Stimulated activated CD4-positive, alpha-beta T cell treated with anti-CD3 and anti-CD28 coated beads, TNF-alpha, amount 100 ng/mL, for 4 hours (primary cell): ENCODE results near the gene SLC44A3.

ENCODE experiments used
- DNase-seq, 3 experiments: peaks; one replicate each; pipeline ENCODE4 v3.0.0-alpha.2; 2020; ENCODE audit warnings: low read depth in 3 of 3

SLC44A3 gene

GRCh38 chr1:94819945-94820746 is at the start of gene SLC44A3:
Gene SLC44A3 (plus strand): TSS chr1:94820357. CDS start chr1:94820452, 95 bp downstream.
- DNase-seq, result no peak

DNA sequence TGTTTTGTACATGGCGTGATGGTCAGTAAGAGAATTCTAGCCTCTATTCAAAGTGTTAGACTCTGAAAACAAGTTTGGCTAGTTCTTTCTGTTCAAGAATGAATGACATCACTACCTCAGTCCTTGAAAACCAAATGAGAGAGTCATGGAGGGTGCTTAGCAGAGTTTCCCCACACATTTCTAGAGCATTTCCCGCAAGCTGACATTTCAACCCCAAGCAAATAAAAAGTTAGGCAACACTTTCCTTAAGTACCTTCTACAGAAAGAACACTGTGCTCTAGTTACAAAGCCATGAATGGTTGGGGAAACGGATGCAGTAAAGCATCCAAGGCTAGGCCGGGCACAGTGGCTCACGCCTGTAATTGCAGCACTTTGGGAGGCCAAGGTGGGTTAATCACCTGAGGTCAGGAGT is 47.9 kb upstream of the SLC44A3 start:
- DNase-seq, result no peak

DNA sequence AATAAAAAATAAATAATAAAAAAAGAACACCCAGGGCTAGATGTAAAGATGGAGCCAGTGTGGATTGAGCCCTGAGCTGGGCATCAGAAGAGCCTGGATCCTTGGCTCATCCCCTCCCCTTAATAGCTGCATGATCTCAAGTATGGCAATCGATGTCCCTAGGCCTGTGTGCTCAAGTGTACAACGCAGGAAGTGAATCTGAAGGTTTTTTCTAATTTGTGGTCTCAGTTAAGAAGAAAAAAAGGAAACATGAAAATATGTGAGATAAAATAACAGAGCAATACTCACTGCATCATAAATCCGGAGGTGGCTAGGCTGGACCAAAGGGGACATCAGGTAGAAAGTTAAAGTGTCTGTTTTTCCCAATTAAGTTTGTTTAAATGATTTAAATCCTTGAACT is 47.3 kb upstream of the SLC44A3 start:
- DNase-seq, result no peak

- DNase-seq, result no peak
Measured at GRCh38 chr1:94773296-94773809, 46.8 kb upstream of the SLC44A3 start.

DNA sequence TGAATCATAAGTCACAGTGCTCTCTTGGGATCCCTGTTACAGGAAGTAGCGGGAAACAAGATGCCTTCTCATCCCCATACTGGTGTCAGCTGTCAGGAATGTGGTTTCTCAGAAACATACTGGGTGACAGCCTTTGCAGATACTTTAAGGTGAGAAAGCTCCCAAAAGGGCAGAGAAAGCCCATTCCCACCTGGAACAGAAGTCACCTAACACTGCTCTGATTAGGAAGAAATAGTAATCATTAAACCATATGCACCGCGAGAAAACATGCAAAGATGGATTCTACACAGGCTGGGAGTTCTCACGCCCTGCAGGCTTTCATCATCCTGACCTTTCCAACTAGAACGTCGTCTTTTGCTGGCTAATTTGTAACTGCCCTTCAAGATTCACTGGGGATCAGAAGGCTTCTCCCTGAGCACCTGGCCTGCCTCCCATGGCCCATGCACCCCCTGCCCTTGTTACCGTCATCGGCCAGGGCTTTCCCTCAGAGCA is 46.2 kb upstream of the SLC44A3 start:
- DNase-seq, result no peak

GRCh38 chr1:94776474-94776873 is 43.7 kb upstream of the SLC44A3 start:
- DNase-seq, result no peak

GRCh38 chr1:94777281-94777680 is 42.9 kb upstream of the SLC44A3 start:
- DNase-seq, result no peak

DNA sequence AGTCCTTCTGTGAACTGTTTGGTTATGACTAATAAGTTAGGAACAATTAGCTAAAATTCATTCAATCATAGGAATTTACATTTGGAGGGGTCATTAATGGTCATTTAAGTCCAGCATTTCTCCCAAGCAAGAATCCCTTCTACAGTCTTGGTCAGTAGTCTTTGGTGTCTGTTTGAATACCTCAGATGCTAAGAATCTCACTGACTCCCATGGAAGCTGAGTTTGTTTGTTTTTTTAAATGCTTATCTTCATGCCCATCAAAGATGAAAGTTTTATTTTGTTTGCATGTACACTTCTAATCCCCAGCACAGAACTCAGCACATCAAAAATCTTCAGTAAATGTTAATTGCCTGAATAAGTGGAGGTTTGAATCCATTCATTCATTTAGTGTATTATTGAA is 41.3 kb upstream of the SLC44A3 start:
- no peak for DNase-seq

DNA sequence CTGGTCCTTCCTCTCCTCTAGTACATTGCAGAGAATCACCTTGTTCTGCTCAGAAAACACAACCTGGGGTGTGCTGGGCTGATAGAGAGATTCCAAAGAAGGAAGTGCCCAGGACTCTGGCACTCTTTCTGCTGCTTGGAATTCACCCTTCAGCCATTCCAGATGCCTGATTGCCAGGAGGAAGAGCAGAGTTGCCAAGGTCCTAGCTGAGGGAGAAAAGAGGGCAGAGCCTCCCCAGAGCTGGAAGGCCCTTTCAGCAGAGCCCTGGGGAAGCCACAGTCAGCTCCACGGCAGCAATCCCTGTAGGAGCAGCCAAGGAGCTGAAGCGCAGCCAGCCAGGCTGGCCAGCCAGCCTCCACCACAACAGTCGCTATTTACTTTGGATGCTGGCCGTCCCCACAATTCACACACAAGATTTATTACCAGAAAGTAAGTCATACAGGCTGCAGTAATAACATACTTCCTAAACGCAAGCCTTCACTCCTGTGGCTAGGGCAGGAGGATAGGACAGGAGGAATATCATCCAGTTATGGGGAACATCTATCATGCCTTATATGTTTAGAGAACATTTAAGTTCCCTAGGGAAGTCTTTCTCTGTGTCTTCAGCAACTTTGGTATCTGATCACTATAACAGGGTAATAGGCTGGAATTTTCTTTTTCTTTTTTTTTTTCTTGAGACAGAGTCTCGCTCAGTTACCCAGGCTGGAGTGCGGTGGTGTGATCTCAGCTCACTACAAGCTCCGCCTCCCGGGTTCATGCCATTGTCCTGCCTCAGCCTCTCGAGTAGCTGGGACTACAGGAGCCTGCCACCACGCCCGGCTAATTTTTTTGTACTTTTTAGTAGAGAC is 36.6 kb upstream of the SLC44A3 start:
- DNase-seq, result no peak

DNA sequence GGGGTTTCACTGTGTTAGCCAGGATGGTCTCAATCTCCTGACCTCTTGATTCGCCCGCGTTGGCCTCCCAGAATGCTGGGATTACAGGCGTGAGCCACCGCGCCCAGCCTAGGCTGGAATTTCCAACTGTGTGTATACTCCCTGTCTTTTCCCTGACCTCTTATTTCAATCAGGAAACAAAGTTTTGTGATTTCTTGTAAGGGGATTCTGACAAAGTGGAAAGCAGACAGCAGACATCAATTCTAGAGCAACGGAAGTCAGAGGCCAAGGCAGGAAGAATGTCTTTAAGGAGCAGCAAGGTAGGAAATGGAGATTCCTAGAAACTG is 36.0 kb upstream of the SLC44A3 start:
- no peak for DNase-seq

DNA sequence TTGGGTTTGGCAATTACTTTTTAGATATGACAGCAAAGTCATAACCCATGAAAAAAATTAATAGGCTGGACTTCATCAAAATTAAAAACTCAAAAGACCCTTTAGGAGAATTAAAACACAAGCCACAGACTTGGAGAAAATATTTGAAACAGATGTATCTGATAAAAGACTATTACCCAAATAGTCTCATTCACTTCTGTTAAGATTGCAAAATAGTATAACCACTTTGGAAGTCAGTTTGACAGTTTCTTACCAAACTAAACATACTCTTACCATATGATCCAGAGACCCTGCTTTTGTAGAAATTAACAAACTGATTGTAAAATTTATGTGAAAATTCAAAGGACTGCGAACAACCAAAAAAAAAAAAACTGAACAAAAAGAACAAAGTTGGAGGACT is 32.5 kb upstream of the SLC44A3 start:
- no peak for DNase-seq

DNA sequence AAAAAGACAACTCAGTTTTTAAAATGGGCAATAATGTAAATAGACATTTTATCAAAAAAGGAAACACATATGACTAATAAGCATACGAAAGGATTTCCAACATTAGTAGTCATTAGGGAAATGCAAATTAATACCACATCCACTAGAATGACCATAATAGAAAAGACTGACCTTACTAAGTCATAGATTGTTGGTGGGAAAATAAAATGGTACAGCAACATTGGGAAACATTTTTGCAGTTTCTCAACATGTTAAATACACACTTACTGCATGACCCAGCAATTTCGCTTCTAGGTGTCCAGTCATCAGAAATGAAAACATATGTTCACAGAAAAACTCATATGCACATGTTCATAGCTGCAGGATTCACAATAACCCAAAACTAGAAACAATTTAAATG is 29.9 kb upstream of the SLC44A3 start:
- DNase-seq, result no peak

DNA sequence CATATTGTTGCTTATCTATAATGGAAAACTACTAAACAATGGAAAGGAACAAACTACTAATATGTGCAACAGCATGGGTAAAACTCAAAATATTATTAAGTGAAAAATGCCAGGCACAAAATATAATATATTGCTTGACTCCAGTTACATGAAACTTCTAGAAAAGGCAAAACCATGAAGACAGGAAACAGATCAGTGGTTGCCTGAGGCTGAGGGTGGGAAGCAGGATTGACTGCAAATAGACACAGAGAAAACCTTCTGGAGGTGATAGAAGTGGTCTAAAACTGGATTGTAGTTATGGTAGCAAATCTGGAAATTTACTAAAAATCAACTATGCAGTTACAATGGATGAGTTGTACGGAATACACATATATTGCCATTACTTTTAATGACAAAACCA is 29.5 kb upstream of the SLC44A3 start:
- no peak for DNase-seq

DNA sequence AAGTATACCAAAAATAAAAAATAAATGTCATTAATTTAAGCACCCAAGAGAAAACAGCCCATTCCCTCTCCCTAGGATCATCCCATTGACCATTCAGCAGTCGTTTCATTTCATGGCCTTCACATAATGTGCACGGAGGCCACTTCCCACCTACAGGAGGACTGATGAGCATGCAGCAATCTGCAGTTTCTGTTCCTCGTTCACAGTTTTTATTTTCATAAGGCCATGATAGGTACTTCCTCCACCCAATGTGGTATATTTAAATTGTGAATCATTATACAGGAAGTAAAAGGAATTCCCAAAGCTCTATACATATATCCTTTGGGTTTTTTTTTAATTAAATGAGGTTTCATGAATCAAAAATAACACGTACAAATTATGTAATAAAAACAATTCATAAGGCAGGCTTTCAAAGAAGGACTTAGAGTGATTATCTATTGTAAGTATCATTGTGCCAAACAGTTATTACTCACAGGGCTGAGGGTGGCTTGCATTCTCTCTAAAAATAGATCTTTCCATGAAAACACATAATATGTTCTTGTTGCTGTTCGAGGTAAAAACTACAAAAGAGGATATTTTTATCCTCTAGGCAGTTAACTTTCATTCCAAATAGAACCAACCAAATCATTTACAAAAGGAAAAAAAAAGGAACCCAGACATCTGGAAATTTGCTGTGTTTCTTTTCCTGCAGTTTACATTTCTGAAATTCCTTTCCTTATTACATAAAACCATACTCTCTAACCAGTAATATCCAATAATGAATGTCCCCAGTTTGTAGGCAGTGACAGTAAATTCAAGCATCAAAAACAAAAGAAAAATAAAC is 27.5 kb upstream of the SLC44A3 start:
- no peak for DNase-seq

GRCh38 chr1:94793296-94793656 is 26.9 kb upstream of the SLC44A3 start:
- no peak for DNase-seq

GRCh38 chr1:94795434-94795833 is 24.7 kb upstream of the SLC44A3 start:
- no peak for DNase-seq

DNA sequence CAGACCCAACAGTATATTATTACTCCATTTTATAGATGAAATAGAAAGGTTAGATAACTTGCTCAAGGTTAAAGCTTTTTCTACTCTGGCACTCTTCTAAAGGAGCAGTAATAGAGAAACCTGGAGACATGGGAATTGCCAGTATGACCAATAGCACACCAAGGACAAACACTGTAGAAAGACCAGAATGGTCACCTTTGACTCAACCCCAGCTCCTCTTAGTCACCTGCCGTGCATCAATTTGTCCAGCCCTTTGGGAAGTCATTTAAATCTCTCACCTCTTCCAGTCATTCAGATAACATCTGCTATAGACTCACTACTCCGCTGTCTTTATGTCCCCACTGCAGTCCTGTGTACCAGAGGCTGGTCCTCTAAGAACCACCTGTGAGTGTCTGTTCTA is 23.9 kb upstream of the SLC44A3 start:
- no peak for DNase-seq

DNA sequence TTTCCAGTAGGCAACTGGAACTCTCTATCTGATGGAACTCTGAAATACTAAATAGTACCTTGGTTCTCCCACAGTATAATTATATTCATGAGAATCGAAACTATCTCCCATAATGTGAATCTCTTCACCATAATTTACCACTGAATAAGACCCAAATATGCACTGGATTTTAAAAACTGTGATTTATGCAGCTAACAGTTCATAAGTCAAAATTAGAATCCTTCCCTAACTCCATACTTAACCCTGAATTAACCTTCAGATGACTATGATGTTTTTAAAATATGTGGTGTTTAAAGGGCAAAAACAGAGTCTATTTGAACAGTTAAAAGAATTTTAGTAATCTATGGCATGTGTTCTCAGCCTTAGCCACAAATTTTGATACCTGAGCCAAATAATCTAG is 22.9 kb upstream of the SLC44A3 start:
- no peak for DNase-seq

DNA sequence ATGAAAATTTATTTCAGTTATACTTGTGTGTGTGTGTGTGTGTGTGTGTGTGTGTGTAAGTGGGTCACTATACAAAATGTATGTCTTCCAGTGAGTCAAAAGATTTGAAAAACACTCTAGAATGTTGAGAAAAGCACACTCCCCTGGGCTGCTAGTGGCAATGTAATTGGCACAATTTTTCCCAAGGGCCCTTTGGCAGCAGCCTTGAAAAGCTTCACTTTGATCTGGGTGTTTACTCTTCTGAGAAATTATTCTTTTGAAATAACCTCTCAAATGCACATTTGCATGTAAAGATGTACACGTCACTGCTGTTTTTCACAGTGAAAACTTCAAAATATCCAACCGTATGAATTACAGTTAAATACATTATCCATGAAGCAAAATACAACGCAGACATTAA is 22.1 kb upstream of the SLC44A3 start:
- DNase-seq, result no peak

- no peak for DNase-seq
Measured at GRCh38 chr1:94798462-94798861, 21.7 kb upstream of the SLC44A3 start.

DNA sequence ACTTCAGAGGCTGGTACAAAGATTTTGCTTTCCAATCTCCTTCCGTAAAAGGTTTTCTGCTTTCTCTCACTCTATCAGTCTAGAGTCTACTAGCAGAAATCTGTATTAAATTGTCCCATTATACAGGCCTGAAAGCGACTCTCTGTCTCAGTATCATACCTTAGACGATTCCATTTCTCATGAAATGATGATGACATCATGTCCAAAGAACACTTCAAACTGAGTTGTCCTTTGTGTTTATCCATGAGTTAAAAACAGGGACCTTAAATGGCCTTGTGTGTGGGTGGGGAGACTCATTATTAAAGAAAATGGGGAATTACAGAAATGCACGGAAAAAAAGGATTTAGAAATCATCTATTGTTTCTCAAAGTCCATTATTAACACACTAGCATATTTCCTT is 21.0 kb upstream of the SLC44A3 start:
- DNase-seq, result no peak

- no peak for DNase-seq
Measured at GRCh38 chr1:94801919-94802546, 18.1 kb upstream of the SLC44A3 start.
